Endothelial cell of umbilical vein (primary cell): ENCODE results near the gene SMARCA4.

ENCODE experiments used
- EZH2 ChIP-seq: IDR thresholded peaks from 2 replicates; pipeline ENCODE4 v1.6.1; 2012; ENCODE audit warnings: borderline replicate concordance, low read depth, mild to moderate bottlenecking, moderate library complexity, low read length, inconsistent platforms; ENCODE audit not compliant: severe bottlenecking
- GATA2 ChIP-seq: IDR thresholded peaks from 2 replicates; pipeline ENCODE4 v1.7.0; 2011; ENCODE audit warnings: low read depth, mild to moderate bottlenecking, moderate library complexity, mixed read lengths, low read length; ENCODE audit not compliant: insufficient read length, insufficient read depth
- POLR2A ChIP-seq: IDR thresholded peaks from 2 replicates; pipeline ENCODE4 v1.6.1; 2012; ENCODE audit warnings: low read depth, mild to moderate bottlenecking, control low read depth, low read length
- POLR2AphosphoS5 ChIP-seq: IDR thresholded peaks from 2 replicates; pipeline ENCODE4 v1.6.1; 2012; ENCODE audit warnings: low read depth, mild to moderate bottlenecking, control low read depth, low read length, moderate library complexity; ENCODE audit not compliant: insufficient read depth
- TF ChIP-seq, protein P1 (sequence below), 2 donors: IDR thresholded peaks; 1 replicate in 1 of 2; 2 replicates in 1 of 2; pipeline ENCODE4 v1.5.1; 2011; ENCODE audit warnings: low read length in 2 of 2, mild to moderate bottlenecking in 2 of 2, moderate library complexity in 2 of 2, control low read depth in 1 of 2, inconsistent platforms in 1 of 2, low read depth in 1 of 2; ENCODE audit not compliant: insufficient read depth in 1 of 2; ENCODE audit errors: extremely low read depth in 1 of 2
- TF ChIP-seq, protein P2 (sequence below): IDR thresholded peaks from 2 replicates; pipeline ENCODE4 v1.6.1; 2011; ENCODE audit not compliant: insufficient read depth, insufficient read length

DNA sequence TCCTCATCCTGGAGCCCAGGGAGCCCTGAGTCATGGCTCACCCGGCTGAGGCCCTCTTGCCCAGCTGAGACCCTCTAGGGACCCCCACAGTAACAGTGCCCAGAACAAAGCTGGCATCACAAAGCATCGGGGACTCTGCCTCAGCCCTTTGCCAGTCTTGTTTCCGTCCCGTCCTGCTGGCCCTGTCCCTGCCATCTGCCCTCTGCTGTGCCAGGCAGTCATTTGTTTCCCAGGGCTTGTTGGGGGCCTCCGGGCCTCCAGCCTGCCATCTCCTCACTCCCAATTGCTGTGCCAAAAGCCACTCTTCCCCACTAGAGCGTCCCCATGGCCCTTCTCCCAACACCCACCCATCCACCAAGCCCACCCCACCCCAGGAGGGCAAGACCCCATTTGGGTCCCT, 64.2 kb downstream of the SMARCA4 start:
- no peak for TF ChIP-seq EZH2
- TF ChIP-seq POLR2A: no peak
- TF ChIP-seq POLR2AphosphoS5: no peak
- TF ChIP-seq, protein P1, sequence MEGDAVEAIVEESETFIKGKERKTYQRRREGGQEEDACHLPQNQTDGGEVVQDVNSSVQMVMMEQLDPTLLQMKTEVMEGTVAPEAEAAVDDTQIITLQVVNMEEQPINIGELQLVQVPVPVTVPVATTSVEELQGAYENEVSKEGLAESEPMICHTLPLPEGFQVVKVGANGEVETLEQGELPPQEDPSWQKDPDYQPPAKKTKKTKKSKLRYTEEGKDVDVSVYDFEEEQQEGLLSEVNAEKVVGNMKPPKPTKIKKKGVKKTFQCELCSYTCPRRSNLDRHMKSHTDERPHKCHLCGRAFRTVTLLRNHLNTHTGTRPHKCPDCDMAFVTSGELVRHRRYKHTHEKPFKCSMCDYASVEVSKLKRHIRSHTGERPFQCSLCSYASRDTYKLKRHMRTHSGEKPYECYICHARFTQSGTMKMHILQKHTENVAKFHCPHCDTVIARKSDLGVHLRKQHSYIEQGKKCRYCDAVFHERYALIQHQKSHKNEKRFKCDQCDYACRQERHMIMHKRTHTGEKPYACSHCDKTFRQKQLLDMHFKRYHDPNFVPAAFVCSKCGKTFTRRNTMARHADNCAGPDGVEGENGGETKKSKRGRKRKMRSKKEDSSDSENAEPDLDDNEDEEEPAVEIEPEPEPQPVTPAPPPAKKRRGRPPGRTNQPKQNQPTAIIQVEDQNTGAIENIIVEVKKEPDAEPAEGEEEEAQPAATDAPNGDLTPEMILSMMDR (IDR thresholded peaks at IDR 0.05; ENCODE audit: extremely low read depth in 1 of 2, insufficient read depth in 1 of 2, low read depth in 1 of 2, low read length in 2 of 2): no peak
- no peak for TF ChIP-seq GATA2
- TF ChIP-seq, protein P2, sequence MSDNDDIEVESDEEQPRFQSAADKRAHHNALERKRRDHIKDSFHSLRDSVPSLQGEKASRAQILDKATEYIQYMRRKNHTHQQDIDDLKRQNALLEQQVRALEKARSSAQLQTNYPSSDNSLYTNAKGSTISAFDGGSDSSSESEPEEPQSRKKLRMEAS: no peak
